NOMO-1 (cell line): ENCODE results near the gene PCDH9.
"Not testable (repeated sequence)": the region's sequence is repeated elsewhere in the genome, so short reads cannot be mapped to it uniquely, and the experiment has no call there.

Source experiments
- DNase-seq, 2 experiments: peaks; one replicate each; lab custom pipeline; 2025; ENCODE audit not compliant: unreplicated experiment in 2 of 2; lab: John Stamatoyannopoulos, UW

Gene PCDH9

DNA sequence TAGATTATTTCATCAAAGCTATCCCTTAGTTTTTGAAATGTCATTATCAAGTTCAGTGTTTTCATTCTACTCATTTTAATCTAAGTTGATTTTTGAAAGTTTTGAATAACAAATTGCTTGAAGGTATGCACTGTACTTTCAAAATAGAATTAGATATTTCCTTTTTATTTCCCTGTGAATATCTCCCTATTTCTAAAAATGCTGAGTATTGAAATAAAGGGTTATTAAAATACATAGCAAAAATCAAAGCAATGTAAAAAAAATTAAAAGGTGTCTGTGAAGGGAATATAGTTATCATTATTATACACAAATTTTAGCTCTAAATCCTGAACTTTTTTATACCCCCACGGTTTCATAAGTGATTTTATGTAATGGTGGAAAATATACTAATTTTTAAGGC, 967.8 kb downstream of the PCDH9 start:
- DNase-seq: no peak

DNA sequence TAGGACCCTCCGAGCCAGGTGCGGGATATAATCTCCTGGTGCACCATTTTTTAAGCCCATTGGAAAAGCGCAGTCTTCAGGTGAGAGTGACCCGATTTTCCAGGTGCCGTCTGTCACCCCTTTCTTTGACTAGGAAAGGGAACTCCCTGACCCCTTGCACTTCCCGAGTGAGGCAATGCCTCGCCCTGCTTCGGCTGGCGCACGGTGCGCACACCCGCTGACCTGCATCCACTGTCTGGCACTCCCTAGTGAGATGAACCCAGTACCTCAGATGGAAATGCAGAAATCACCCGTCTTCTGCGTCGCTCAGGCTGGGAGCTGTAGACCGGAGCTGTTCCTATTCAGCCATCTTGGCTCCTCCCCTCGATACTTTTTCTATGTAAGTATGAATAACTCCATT, 970.7 kb downstream of the PCDH9 start:
- not testable (repeated sequence) for DNase-seq
